MM.1S (cell line): ENCODE results near the gene PRKCE.

Experiments
- DNase-seq: peaks from one replicate; pipeline ENCODE4 v3.0.0-alpha.2; 2015
- H2AFZ ChIP-seq: fragments of 300-600 bp; sonication (generic); 2 replicates; pipeline ENCODE4 v1.6.0; 2016; ENCODE audit warnings: antibody characterized with exemption, low read length
- H3F3A ChIP-seq: fragments of 300-600 bp; sonication (generic); 2 replicates; pipeline ENCODE4 v1.6.1; 2016; ENCODE audit warnings: mild to moderate bottlenecking, antibody characterized with exemption, low read length, moderate library complexity, mixed read lengths; ENCODE audit not compliant: insufficient read depth
- H3K27ac ChIP-seq: fragments of 300-600 bp; sonication (generic); 2 replicates; pipeline ENCODE4 v1.5.1; 2016; ENCODE audit warnings: mild to moderate bottlenecking, low read length
- H3K27me3 ChIP-seq: fragments of 300-600 bp; sonication (generic); replicated peaks from 2 replicates; pipeline ENCODE4 v1.6.0; 2016; ENCODE audit warnings: low read length; ENCODE audit not compliant: insufficient read depth
- H3K36me3 ChIP-seq: fragments of 300-600 bp; sonication (generic); replicated peaks from 2 replicates; pipeline ENCODE4 v1.6.1; 2016; ENCODE audit warnings: mild to moderate bottlenecking, low read length, mixed read lengths; ENCODE audit not compliant: insufficient read depth
- H3K4me1 ChIP-seq: fragments of 300-600 bp; sonication (generic); 2 replicates; pipeline ENCODE4 v1.6.1; 2016; ENCODE audit warnings: low read length, mixed read lengths
- H3K4me2 ChIP-seq: fragments of 300-600 bp; sonication (generic); 2 replicates; pipeline ENCODE4 v1.6.0; 2016; ENCODE audit warnings: low read depth, low read length
- H3K4me3 ChIP-seq: fragments of 300-600 bp; sonication (generic); 2 replicates; pipeline ENCODE4 v1.5.1; 2016; ENCODE audit warnings: low read length, mixed read lengths
- H3K79me2 ChIP-seq: fragments of 300-600 bp; sonication (generic); 2 replicates; pipeline ENCODE4 v1.6.1; 2016; ENCODE audit warnings: mixed run types, low read length, mixed read lengths
- H3K9ac ChIP-seq: fragments of 300-600 bp; sonication (generic); 2 replicates; pipeline ENCODE4 v1.6.1; 2016; ENCODE audit warnings: low read length, mixed read lengths
- H3K9me2 ChIP-seq: fragments of 300-600 bp; sonication (generic); replicated peaks from 2 replicates; pipeline ENCODE4 v1.6.1; 2016; ENCODE audit warnings: mild to moderate bottlenecking, low read length, mixed read lengths; ENCODE audit not compliant: insufficient read depth
- H3K9me3 ChIP-seq: fragments of 300-600 bp; sonication (generic); replicated peaks from 2 replicates; pipeline ENCODE4 v1.6.1; 2016; ENCODE audit warnings: mild to moderate bottlenecking, low read length, mixed read lengths; ENCODE audit not compliant: insufficient read depth
- H4K20me1 ChIP-seq: fragments of 300-600 bp; sonication (generic); 2 replicates; pipeline ENCODE4 v1.6.1; 2016; ENCODE audit warnings: mild to moderate bottlenecking, low read length, moderate library complexity, mixed read lengths; ENCODE audit not compliant: insufficient read depth
- CTCF ChIP-seq: fragments of 300-600 bp; sonication (generic); IDR thresholded peaks from 2 replicates; pipeline ENCODE4 v1.5.1; 2016; ENCODE audit warnings: antibody characterized with exemption, low read length, mixed read lengths
- EZH2 ChIP-seq: fragments of 300-600 bp; sonication (generic); optimal IDR thresholded peaks from 2 replicates; pipeline ENCODE3; 2017; ENCODE audit warnings: low read depth, mild to moderate bottlenecking, antibody characterized with exemption, low read length, mixed read lengths
- EZH2phosphoT487 ChIP-seq: fragments of 300-600 bp; sonication (generic); IDR thresholded peaks from 2 replicates; pipeline ENCODE4 v1.6.1; 2018; ENCODE audit warnings: antibody characterized with exemption, low read length

The PRKCE gene

GRCh38 chr2:45814488-45814887 lies 163.0 kb downstream of the PRKCE start:
- no peaks in the 10 kb centered on the region for H4K20me1 ChIP-seq
- H3K79me2 ChIP-seq: no peaks in the 10 kb centered on the region
- no peaks in the 10 kb centered on the region for H3K4me1 ChIP-seq
- H3K9ac ChIP-seq: no peak overlapping the region
- H3K9me2 ChIP-seq: no peaks in the 10 kb centered on the region
- H3K27me3 ChIP-seq: no peaks in the 10 kb centered on the region
- no peaks in the 10 kb centered on the region for H3F3A ChIP-seq
- no peak for DNase-seq
- H2AFZ ChIP-seq: no peak overlapping the region
- TF ChIP-seq CTCF (no peak), EZH2 (no peak), EZH2phosphoT487 (no peak)
- H3K4me3 ChIP-seq: no peak overlapping the region
- H3K9me3 ChIP-seq: no peaks in the 10 kb centered on the region
- H3K4me2 ChIP-seq: no peak overlapping the region
- H3K27ac ChIP-seq: no peak overlapping the region
- no peaks in the 10 kb centered on the region for H3K36me3 ChIP-seq

DNA sequence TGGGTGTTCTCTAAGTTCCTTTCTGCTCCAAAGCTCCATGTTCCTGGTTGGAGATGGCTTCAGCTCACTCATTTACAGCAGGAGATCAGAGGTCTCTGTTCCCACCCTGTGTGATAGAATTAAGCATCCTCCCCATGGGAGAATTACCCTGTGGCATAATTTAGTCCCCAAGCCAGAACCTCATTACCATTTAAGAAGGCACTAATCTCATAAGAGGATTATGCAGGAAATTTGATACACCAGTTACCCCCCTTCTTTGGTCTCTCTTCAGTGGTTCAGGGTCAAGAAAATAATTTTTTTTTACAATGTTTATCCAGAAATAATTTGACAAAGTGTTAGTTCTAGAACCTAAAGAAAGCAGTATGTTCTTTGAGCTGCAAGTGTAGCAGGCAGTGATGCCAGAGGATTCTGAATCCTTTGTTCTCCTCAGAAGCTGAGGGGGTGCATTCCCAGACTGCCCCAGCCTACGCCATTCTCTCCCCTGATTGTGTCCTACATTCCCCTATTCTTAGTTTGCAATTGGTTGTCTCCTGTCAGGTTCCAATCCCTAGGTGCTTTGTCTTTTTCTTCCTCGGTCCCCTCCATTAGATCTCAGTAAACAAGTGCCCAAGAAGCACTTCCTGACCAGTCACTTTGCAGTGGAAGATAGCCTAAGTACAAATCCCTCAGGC lies 163.6 kb downstream of the PRKCE start:
- Histone ChIP-seq H3K9ac (no peak overlapping the region), H3K27ac (no peak overlapping the region), H3K9me3 (no peaks in the 10 kb centered on the region), H4K20me1 (no peaks in the 10 kb centered on the region), H3K79me2 (no peaks in the 10 kb centered on the region), H3K4me3 (no peak overlapping the region), H3K36me3 (no peaks in the 10 kb centered on the region), H3K4me1 (no peaks in the 10 kb centered on the region), H3K27me3 (no peaks in the 10 kb centered on the region), H3K9me2 (no peaks in the 10 kb centered on the region), H2AFZ (no peak overlapping the region), H3F3A (no peaks in the 10 kb centered on the region), H3K4me2 (no peak overlapping the region)
- DNase-seq: no peak
- TF ChIP-seq EZH2: no peak
- TF ChIP-seq CTCF: no peak
- TF ChIP-seq EZH2phosphoT487: no peak

- H3K79me2 ChIP-seq: no peaks in the 10 kb centered on the region
- no peak overlapping the region for H3K9ac ChIP-seq
- H2AFZ ChIP-seq: no peak overlapping the region
- H3K4me3 ChIP-seq: no peak overlapping the region
- no peaks in the 10 kb centered on the region for H3K9me2 ChIP-seq
- H3F3A ChIP-seq: no peaks in the 10 kb centered on the region
- no peaks in the 10 kb centered on the region for H3K27me3 ChIP-seq
- TF ChIP-seq EZH2phosphoT487 (no peak), EZH2 (no peak), CTCF (no peak)
- no peaks in the 10 kb centered on the region for H4K20me1 ChIP-seq
- H3K36me3 ChIP-seq: no peaks in the 10 kb centered on the region
- no peak overlapping the region for H3K27ac ChIP-seq
- no peak for DNase-seq
- H3K4me2 ChIP-seq: no peak overlapping the region
- no peaks in the 10 kb centered on the region for H3K9me3 ChIP-seq
- H3K4me1 ChIP-seq: no peaks in the 10 kb centered on the region
Measured at GRCh38 chr2:45816272-45816671, 164.8 kb downstream of the PRKCE start.
